Stimulated activated CD4-positive, alpha-beta T cell treated with anti-CD3 and anti-CD28 coated beads, Interleukin-1b, Interleukin-23, amount 100 ng/mL, for 4 hours (primary cell): ENCODE measurements around the gene MAGI2.

Experiments used
- DNase-seq, 2 donors: peaks; one replicate each; pipeline ENCODE4 v3.0.0-alpha.2; 2020; ENCODE audit warnings: low read depth in 2 of 2

The MAGI2 gene

GRCh38 chr7:79302293-79302692 is 151.2 kb downstream of the MAGI2 start:
- no peak for DNase-seq

DNA sequence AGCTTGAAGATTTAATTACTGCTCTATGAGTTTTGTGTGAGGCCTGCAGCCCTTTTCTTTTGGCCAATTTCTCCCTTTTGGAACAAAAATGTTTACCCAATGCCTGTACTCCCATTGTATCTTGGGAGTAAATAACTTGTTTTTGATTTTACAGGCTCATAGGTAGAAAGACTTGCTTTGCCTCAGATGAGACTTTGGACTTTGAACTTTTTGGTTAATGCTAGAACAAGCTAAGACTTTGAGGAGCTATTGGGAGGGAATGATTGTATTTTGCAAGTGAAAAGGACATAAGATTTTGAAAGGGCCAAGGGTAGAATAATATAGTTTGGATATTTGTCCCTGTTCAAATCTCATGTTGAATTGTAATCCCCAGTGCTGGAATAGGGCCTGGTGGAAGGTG is 152.0 kb downstream of the MAGI2 start:
- no peak for DNase-seq

DNA sequence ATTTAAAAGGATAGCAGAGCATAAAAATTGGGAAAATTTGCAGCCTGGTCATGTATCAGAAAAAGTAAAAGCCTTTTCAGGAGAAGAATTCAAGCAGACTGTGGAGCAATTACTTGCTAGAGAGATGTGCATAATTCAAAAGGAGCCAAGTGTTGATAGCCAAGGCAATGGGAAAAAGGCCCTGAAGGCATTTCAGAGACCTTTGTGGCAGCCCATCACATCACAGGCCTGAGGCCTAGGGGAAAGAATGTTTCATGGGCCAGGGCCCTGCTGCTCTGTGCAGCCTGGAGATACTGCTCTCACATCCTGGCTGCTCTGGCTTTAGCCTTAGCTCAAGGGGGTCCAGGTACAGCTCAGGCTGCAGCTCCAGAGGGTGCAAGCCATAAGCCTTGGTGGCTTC is 152.9 kb downstream of the MAGI2 start:
- no peak for DNase-seq

- no peak for DNase-seq
Measured at GRCh38 chr7:79298145-79298760, 155.2 kb downstream of the MAGI2 start.

- no peak for DNase-seq
Measured at GRCh38 chr7:79296553-79297320, 156.7 kb downstream of the MAGI2 start.

DNA sequence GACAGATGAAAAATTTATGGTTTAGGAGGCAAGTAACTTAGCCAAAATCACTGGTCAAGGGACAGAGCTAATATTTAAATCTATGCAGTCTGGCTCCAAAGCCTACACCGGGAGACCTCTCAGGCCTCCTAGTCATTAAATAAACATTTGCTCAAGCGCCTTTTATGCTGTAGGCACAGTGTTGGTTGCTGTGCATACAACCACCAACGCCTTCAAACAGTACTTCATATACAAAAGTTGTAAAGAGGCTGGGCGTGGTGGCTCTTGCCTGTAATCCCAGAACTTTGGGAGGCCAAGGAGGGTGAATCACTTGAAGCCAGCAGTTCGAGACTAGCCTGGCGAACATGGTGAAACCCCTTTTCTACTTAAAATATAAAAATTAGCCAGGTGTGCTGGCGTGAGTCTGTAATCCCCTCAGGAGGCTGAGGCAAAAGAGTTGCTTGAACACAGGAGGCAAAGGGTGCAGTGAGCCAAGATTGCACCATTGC is 159.8 kb downstream of the MAGI2 start:
- no peak for DNase-seq

DNA sequence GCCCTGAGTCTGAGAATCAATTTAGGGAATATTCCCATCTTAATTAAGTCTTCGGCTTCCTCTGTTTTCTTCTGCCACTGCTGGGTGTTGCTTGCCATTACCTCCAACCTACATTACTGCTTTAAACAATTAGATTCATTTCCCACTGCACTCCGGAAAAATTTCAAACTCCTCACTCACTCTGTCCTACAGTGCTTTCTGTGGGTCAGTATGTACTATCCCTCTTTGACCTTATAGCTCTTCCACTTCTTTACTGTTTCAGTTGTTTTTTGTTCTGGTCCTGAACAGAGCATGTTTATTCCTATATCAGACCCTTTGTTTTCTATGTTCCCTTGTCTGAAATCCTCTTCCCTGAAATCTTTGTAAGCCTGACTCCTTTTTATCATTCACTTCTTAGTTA is 160.6 kb downstream of the MAGI2 start:
- no peak for DNase-seq

GRCh38 chr7:79291498-79291865 is 162.0 kb downstream of the MAGI2 start:
- DNase-seq: no peak

GRCh38 chr7:79290841-79291497 is 162.5 kb downstream of the MAGI2 start:
- DNase-seq: no peak

DNA sequence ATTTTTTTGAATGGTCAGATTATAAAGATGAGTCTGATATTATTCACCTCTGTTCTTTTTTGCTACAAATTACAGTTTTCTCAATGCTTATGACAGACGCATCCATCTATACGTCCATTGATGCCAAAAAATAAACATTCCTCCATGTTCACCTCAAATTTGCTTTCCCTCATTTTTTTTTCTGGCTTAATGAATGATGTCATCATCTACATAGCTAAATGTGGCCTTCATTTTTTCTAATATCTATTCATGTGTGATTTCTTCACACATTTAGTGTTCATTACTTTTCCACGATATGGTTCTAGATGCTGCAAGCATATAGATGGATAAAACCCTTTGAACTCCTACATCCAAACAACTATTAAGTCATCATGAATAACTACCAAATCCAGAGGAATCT is 163.1 kb downstream of the MAGI2 start:
- DNase-seq: no peak

DNA sequence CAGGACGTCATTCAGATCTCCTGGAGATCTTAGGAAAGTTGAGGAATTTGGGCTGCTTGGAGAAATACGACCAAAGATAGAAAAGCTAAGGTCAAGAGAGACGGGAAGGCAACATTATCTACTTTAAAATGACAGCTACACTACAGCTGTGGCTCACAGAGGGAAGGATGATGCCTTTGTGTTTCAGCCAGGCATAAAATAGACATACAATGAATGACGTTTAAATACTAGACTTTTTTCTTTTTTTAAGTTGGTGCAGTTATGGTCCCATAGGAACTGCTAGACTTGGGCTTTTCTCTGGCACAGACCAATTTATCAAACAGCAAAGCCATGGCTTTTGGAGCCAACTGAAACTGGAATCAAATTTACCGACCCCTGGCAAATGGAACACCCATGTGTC is 164.8 kb downstream of the MAGI2 start:
- no peak for DNase-seq

GRCh38 chr7:79287981-79288380 is 165.5 kb downstream of the MAGI2 start:
- DNase-seq: no peak

DNA sequence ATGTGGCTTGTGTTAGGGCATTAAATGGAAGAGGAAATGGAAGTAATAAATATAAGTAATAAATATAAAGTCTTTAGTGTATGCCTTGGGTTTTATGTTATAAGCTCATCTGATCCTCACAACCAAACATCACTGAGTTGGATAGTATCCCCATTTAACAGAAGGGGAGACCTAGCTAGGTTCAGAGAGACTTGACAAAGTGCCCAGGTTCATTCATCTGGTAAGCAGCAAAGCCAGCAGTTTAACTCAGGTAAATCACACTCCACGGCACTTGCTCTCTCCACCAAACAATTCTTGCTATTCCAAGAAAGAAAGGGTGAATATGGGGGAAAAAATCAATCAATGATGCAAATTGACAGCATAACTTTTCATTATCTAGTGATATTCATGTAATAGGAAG is 167.3 kb downstream of the MAGI2 start:
- no peak for DNase-seq

GRCh38 chr7:79285756-79286155 is 167.7 kb downstream of the MAGI2 start:
- no peak for DNase-seq

DNA sequence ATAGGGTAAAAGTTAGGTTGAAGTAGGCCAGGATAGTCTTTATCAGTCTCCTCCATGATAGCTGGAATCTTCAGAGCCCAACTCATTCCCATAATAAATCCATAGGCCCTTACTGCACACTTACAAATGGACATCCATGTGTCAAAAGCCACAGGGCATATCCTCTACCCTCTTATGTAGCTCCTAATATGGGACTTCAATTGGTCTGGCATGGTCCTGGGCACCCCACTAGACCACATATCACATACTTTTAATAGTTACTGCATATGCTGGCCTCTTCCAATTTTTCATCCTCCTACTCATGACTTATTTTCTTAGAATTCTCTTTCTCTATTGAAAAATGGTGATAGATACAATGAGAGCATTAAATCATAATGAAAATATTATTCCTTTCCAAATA is 169.3 kb downstream of the MAGI2 start:
- no peak for DNase-seq

- no peak for DNase-seq
Measured at GRCh38 chr7:79282882-79283602, 170.4 kb downstream of the MAGI2 start.

- DNase-seq: no peak
Measured at GRCh38 chr7:79282070-79282694, 171.3 kb downstream of the MAGI2 start.

- no peak for DNase-seq
Measured at GRCh38 chr7:79281426-79281825, 172.0 kb downstream of the MAGI2 start.

DNA sequence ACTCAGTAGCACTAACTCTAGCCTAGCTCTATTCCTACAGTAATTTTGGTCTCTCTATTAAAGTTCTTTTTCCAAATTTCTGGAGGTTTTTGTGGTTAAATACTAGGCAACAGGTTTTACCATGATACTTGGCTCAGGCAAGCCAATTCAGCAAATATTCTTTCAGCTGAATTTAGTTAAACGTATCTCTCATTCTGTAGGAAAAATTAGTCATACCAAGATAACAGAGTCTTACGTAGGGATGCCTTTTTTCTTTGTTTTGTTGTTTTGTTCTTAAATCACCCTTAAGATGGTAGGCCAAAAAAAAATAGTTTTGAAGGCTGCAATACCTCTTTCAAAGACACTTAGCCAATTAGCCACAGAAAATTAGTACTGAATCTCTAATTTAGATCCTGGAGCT is 180.5 kb downstream of the MAGI2 start:
- DNase-seq: no peak

DNA sequence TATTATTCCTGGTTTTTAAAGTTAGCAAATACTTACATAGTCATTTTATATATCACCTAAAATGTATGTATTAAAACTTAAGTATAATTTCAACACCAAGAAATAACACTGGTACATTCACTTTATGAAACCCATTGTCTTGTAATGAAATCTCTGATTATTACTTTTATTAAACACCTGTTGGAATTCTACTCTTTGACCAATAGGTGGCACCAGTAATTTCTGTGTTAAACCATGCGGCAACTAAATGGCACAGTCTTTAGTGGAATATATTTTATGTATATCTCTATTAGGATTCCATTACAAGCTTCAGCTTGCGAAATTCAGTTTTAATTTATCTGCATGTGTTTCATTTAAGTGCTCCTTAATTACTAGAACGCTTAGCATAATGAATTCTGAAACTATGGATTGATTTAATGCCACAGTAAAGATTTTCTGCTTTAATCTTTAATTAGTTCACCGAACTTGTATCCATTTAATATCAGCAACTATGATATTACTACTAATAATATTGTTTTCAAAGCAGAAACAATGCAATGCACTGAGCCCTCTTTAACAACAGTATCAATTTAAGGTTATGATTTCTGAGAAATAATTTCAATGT is 181.3 kb downstream of the MAGI2 start:
- no peak for DNase-seq

DNA sequence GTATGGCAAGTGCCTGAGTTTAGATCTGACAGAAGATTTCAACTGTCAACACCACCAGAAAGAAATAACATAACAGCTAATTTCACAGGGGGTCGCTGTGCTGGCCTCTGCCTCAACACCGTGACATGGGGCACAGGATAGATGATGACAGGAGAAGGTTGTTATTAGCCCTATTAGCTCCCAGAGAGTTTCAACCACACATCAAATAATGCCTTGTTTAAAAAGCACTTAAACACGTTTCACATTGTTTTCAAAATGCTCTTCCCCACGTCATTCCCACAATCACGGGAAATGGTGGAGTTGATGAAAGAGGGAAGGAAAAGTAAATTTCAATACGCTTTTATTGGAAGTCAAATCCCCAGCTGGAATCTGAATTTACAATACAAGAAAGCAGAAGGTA is 184.7 kb downstream of the MAGI2 start:
- no peak for DNase-seq

DNA sequence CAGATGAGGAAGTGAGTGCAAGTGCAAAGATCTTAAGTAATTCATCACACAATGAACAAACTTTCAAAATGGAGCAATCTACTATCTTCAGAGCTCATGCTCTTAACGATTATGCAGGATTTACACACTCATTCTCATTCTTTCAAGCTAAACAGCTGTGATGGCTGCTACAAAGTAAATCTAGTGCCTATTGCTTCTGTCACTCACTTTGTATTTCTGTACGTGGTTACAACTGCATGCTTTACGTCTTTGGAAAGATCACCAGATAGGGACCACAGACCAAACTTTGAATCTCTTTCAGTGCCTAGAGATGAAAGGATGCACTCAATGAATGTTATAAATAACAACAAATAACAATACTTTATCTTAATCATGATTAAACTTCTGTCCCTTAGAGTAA is 194.6 kb downstream of the MAGI2 start:
- DNase-seq: no peak
